Measurements from ENCODE around the gene ADAMTS16. TPM values are rescaled to one million over a fixed set of nuclear protein-coding genes. Genes with fewer than 3 reads are reported as not detected.

Gene ADAMTS16
- total RNA-seq, 1 experiment from 2014 or later, result 30.1 TPM

GRCh38 chr5:5335107-5335506, 195.0 kb downstream of the ADAMTS16 start:
- POLR2A ChIA-PET, result no interaction called here
- Mint-ChIP-seq H3K4me3 (no peak overlapping the region), H3K27me3 (ENCODE audit: low read depth) (peaks cover 28% of the 10 kb centered on the region), H3K36me3 (peaks cover 8% of the 10 kb centered on the region), H3K4me1 (peaks cover 47% of the 10 kb centered on the region), H3K9me3 (peaks cover 8% of the 10 kb centered on the region; the same call in 1 of the 2 replicates), H3K27ac (no peak overlapping the region)
- ATAC-seq, result no peak
- CTCF ChIA-PET, result no interaction called here
- TF ChIP-seq NR3C1 (CRISPR knock-in tag; conservative IDR thresholded peaks at IDR 0.05; ENCODE audit: low read depth) (no peak), HMGA2 (CRISPR knock-in tag; IDR thresholded peaks at IDR 0.05) (no peak), ZNF396 (CRISPR knock-in tag; IDR thresholded peaks at IDR 0.05; ENCODE audit: borderline replicate concordance) (no peak), ARID4B (CRISPR knock-in tag; IDR thresholded peaks at IDR 0.05; ENCODE audit: borderline replicate concordance) (no peak), ATF6 (CRISPR knock-in tag; IDR thresholded peaks at IDR 0.05) (no peak), ZBTB43 (CRISPR knock-in tag; IDR thresholded peaks at IDR 0.05) (no peak), NFYB (CRISPR knock-in tag; conservative IDR thresholded peaks at IDR 0.05; ENCODE audit: low read depth) (no peak), ATF3 (CRISPR knock-in tag; conservative IDR thresholded peaks at IDR 0.05) (no peak), ATF2 (CRISPR knock-in tag; IDR thresholded peaks at IDR 0.05; ENCODE audit: borderline replicate concordance, low read depth) (no peak), CREB1 (CRISPR knock-in tag; IDR thresholded peaks at IDR 0.05) (no peak)
- no peak for DNase-seq (ENCODE audit: low spot score)

GRCh38 chr5:5335700-5336264, 195.7 kb downstream of the ADAMTS16 start:
- ChIA-PET CTCF (no interaction called here), POLR2A (no interaction called here)
- peaks cover 47% of the 10 kb centered on the region for H3K4me1 Mint-ChIP-seq
- H3K27me3 Mint-ChIP-seq (ENCODE audit: low read depth), result peaks cover 31% of the 10 kb centered on the region
- no peak overlapping the region for H3K4me3 Mint-ChIP-seq
- H3K27ac Mint-ChIP-seq, result no peak overlapping the region
- DNase-seq (ENCODE audit: low spot score) (no peak), ATAC-seq (no peak)
- peaks cover 8% of the 10 kb centered on the region for H3K36me3 Mint-ChIP-seq
- peaks cover 8% of the 10 kb centered on the region; the same call in 1 of the 2 replicates for H3K9me3 Mint-ChIP-seq
- TF ChIP-seq ZBTB21 (CRISPR knock-in tag; IDR thresholded peaks at IDR 0.05; ENCODE audit: borderline replicate concordance) (no peak), HMGXB4 (CRISPR knock-in tag; IDR thresholded peaks at IDR 0.05) (no peak), ATF2 (CRISPR knock-in tag; IDR thresholded peaks at IDR 0.05; ENCODE audit: borderline replicate concordance, low read depth) (no peak), CBFB (CRISPR knock-in tag; IDR thresholded peaks at IDR 0.05; ENCODE audit: low read depth) (no peak), ZNF512 (CRISPR knock-in tag; IDR thresholded peaks at IDR 0.05; ENCODE audit: borderline replicate concordance) (no peak), NFATC4 (CRISPR knock-in tag; IDR thresholded peaks at IDR 0.05) (no peak)

All from WTC11 (cell line).